Measurements from ENCODE around the gene PTPRM. TPM values are rescaled to one million over a fixed set of nuclear protein-coding genes. Genes with fewer than 3 reads are reported as not detected.

Gene PTPRM
- total and polyA plus RNA-seq, 2 experiments from 2014 or later, result 1.6 to 5.3 TPM

DNA sequence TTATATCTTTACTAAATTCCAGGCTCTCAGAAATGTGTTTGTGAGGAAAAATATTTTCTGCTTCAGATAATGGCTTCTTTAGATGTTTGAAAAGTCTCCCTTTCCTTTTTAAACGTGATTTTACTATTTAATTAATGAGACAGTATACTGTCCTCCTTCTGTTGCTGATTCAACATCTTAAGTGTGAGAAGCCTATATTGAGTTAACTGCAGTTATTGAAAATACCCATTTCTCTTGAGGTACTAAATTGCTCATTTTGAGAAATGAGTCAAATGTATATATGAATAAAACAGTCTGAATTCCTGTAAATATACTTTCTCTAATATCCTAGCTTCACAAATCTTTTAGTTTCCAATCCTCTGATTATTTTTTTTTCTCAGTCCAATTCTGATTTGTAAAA is 470.2 kb downstream of the PTPRM start:
- Histone ChIP-seq H3K27ac (ENCODE audit: low read depth) (no peak overlapping the region), H3K79me2 (replicated peaks; ENCODE audit: insufficient read depth) (no peaks in the 10 kb centered on the region), H3K9me2 (ENCODE audit: insufficient read depth) (no peaks in the 10 kb centered on the region), H4K20me1 (replicated peaks; ENCODE audit: insufficient read depth) (no peaks in the 10 kb centered on the region), H3F3A (replicated peaks; ENCODE audit: low read depth) (no peaks in the 10 kb centered on the region), H3K27me3 (ENCODE audit: insufficient read depth) (no peaks in the 10 kb centered on the region), H2AFZ (no peak overlapping the region), H3K4me1 (ENCODE audit: insufficient read depth) (no peaks in the 10 kb centered on the region), H3K4me3 (no peak overlapping the region), H3K4me2 (no peak overlapping the region), H3K36me3 (ENCODE audit: insufficient read depth) (no peaks in the 10 kb centered on the region)
- Mint-ChIP-seq H3K27ac (no peak overlapping the region), H3K4me1 (no peaks in the 10 kb centered on the region), H3K27me3 (ENCODE audit: insufficient read depth, low read depth, poor library complexity) (no peaks in the 10 kb centered on the region), H3K9me3 (no peaks in the 10 kb centered on the region), H3K36me3 (ENCODE audit: low read depth) (no peaks in the 10 kb centered on the region), H3K4me3 (no peak overlapping the region)
- ATAC-seq (no peak), DNase-seq (ENCODE audit: low spot score) (no peak)
- TF ChIP-seq ETS1 (IDR thresholded peaks at IDR 0.05), result no peak
- TF ChIP-seq CREB1 (CRISPR knock-in tag; IDR thresholded peaks at IDR 0.05; ENCODE audit: low read depth), result no peak

DNA sequence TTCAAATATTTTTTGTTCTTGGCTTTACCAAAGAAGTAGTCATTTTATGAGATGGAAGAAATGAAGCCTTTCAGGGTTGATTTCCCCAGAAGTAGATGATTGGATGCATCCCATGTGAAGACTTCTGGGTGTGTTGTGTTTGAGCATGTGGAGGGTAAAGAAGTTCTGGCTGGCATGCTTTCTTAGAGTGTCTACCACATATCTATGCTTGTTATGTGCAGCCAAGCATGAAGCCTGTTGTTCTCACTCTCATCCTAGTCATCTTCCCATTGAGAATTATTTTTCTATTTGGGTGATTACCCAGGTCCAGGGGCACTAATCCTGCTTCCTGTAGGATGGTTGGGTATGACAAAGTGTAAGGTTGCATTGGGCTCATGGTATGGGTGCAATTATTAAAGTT is 472.9 kb downstream of the PTPRM start:
- Mint-ChIP-seq H3K4me3 (no peak overlapping the region), H3K27me3 (ENCODE audit: insufficient read depth, low read depth, poor library complexity) (no peaks in the 10 kb centered on the region), H3K36me3 (ENCODE audit: low read depth) (no peaks in the 10 kb centered on the region), H3K9me3 (no peaks in the 10 kb centered on the region), H3K4me1 (no peaks in the 10 kb centered on the region), H3K27ac (no peak overlapping the region)
- Histone ChIP-seq H3K36me3 (ENCODE audit: insufficient read depth) (no peaks in the 10 kb centered on the region), H3F3A (replicated peaks; ENCODE audit: low read depth) (no peaks in the 10 kb centered on the region), H3K4me3 (no peak overlapping the region), H3K79me2 (replicated peaks; ENCODE audit: insufficient read depth) (no peaks in the 10 kb centered on the region), H2AFZ (no peak overlapping the region), H3K4me1 (ENCODE audit: insufficient read depth) (no peaks in the 10 kb centered on the region), H4K20me1 (replicated peaks; ENCODE audit: insufficient read depth) (no peaks in the 10 kb centered on the region), H3K9me2 (ENCODE audit: insufficient read depth) (no peaks in the 10 kb centered on the region), H3K27ac (ENCODE audit: low read depth) (no peak overlapping the region), H3K4me2 (no peak overlapping the region), H3K27me3 (ENCODE audit: insufficient read depth) (no peaks in the 10 kb centered on the region)
- DNase-seq (ENCODE audit: low spot score) (no peak), ATAC-seq (no peak)
- TF ChIP-seq ETS1 (IDR thresholded peaks at IDR 0.05), result no peak
- TF ChIP-seq NANOG (IDR thresholded peaks at IDR 0.05; ENCODE audit: borderline replicate concordance), result no peak
- no peak for TF ChIP-seq ZNF114 (CRISPR knock-in tag; IDR thresholded peaks at IDR 0.05)
- TF ChIP-seq STAT1 (IDR thresholded peaks at IDR 0.05; ENCODE audit: unreplicated experiment), result no peak
- TF ChIP-seq REST (IDR thresholded peaks at IDR 0.05; ENCODE audit: unreplicated experiment), result no peak
- TF ChIP-seq ZNF331 (CRISPR knock-in tag; IDR thresholded peaks at IDR 0.05; ENCODE audit: low read depth), result no peak
- TF ChIP-seq CREB1 (CRISPR knock-in tag; IDR thresholded peaks at IDR 0.05; ENCODE audit: low read depth), result no peak
- TF ChIP-seq EZH2 (IDR thresholded peaks at IDR 0.05; ENCODE audit: low read depth, unreplicated experiment), result no peak
- TF ChIP-seq EZH2phosphoT487 (IDR thresholded peaks at IDR 0.05; ENCODE audit: unreplicated experiment), result no peak
- no peak for TF ChIP-seq CTCF (conservative IDR thresholded peaks at IDR 0.05; ENCODE audit: low read depth in 2 of 2)
